Esophagus (tissue), 2 donors: ENCODE measurements around the gene LMO4. TPM values are rescaled to one million over a fixed set of nuclear protein-coding genes. Genes with fewer than 3 reads are reported as not detected.

Experiments used
- H3K27ac ChIP-seq, 2 donors: one replicate each; pipeline ENCODE4 v1.5.1; 2013; ENCODE audit warnings: low read depth in 2 of 2, mild to moderate bottlenecking in 2 of 2, inconsistent platforms in 1 of 2, low read length in 1 of 2, moderate library complexity in 1 of 2
- H3K27me3 ChIP-seq, 2 donors: one replicate each; pipeline ENCODE4 v1.6.1; 2013; ENCODE audit warnings: low read length in 2 of 2, control low read depth in 1 of 2, mild to moderate bottlenecking in 1 of 2; ENCODE audit not compliant: insufficient read depth in 2 of 2, control insufficient read depth in 1 of 2
- H3K36me3 ChIP-seq, 2 donors: one replicate each; pipeline ENCODE4 v1.6.1; 2013; ENCODE audit warnings: low read length in 1 of 2; ENCODE audit not compliant: control insufficient read depth in 2 of 2, insufficient read depth in 2 of 2
- H3K4me1 ChIP-seq, 2 donors: one replicate each; pipeline ENCODE4 v1.6.1; 2013; ENCODE audit warnings: low read length in 1 of 2; ENCODE audit not compliant: control insufficient read depth in 2 of 2, insufficient read depth in 2 of 2
- H3K4me3 ChIP-seq, 2 donors: one replicate each; pipeline ENCODE4 v1.5.1; 2013; ENCODE audit warnings: low read length in 2 of 2, mild to moderate bottlenecking in 2 of 2, low read depth in 1 of 2, moderate library complexity in 1 of 2
- H3K9me3 ChIP-seq, 2 donors: one replicate each; pipeline ENCODE4 v1.6.1; 2013; ENCODE audit warnings: mild to moderate bottlenecking in 2 of 2, low read depth in 1 of 2, low read length in 1 of 2, moderate library complexity in 1 of 2; ENCODE audit not compliant: control insufficient read depth in 2 of 2, insufficient read depth in 1 of 2
- WGBS, 2 donors: extraction: QIAGEN DNeasy Blood & Tissue Kit; methylation state at CpG; one replicate each; pipeline ENCODE4 v1.1.7; 2013; 5-methylcytosine and 5-hydroxymethylcytosine counted together
- polyA plus RNA-seq, 2 donors: library from polyadenylated mRNA; stranded (reverse); fragments of 200-250 nt; gene quantifications; one replicate each; pipeline ENCODE4 v1.2.3, GENCODE V29; 2013
- donor health status: healthy with polysubstance abuse.
- donor health status: Bipolar disorder and iron deficiency.

The LMO4 gene
- polyA plus RNA-seq, 2 donors: 46.7 to 76.8 TPM

DNA sequence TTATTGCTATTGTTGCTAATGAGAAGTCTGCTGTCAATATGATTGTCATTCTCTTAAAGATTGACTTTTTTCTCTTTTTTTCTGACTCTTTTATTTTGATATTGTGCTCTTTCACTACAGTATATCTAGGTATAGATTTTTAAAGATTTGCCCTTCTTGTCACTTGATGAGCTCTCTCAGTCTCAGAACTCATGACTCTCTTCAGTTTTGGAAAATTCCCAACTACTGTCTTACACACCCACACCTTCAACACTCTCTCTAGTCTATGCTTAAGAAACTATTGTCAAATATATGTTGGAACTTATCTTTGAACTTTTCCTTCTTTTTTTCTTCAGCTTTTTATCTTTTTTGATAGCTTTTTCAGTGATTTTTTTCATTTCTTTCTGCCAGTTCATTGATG is 50.6 kb downstream of the LMO4 start:
- Histone ChIP-seq H3K27me3 (no peaks in the 10 kb centered on the region), H3K36me3 (no peaks in the 10 kb centered on the region), H3K9me3 (peaks cover 0 to 3% of the 10 kb centered on the region in 2 donors), H3K4me3 (no peak overlapping the region), H3K27ac (no peak overlapping the region), H3K4me1 (no peaks in the 10 kb centered on the region)

DNA sequence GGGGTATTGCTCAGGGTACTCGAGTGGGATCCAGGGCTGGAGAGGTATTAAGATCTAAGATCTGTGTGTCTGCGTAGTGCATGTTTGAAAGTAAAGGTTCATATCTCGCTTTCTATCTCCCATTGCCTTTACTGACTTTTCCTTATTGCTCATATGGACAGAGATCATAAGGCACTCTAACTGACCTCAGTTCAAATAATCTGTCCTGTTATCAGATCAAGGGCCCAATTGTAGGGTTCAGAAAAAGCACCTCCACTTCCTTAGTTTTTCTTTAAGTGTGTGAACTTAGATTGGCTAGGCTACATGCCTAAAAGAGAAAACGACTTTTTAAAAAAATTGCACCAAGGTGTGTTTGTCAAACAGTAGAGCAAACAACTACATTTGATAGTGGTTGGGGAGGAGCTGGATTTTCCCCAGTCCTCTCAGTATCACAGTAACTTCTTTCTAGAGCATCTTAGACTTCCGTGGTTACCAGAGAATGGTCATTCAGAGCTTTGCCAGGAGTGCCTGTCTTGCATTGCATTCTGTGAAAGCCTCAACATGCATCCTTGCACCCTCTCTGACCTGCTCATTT is 57.6 kb downstream of the LMO4 start:
- no peaks in the 10 kb centered on the region for H3K9me3 ChIP-seq
- H3K4me1 ChIP-seq: no peaks in the 10 kb centered on the region
- no peaks in the 10 kb centered on the region for H3K36me3 ChIP-seq
- WGBS, 2 donors: 74 to 82% methylated on average over 5 of the region's 5 CpGs
- H3K4me3 ChIP-seq: no peak overlapping the region
- no peaks in the 10 kb centered on the region for H3K27me3 ChIP-seq
- no peak overlapping the region for H3K27ac ChIP-seq

DNA sequence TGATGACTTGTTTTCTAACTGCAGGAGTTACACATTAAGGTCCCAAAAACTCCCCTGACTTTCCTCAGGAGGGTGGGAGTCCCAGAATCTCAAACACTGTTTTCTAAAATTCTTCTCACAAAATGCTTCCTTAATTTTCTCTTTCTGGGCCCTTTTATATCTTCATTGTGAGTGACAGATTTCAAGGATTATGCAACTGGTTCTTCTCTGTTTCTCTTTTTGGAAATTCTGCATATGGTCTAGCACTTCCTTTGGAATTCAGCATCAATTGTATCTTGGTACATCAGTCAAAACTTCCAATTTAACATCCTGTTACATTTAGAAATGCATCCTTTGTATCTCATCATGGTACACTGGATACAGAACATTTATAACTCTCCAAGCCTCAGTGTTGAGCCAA is 59.7 kb downstream of the LMO4 start:
- no peak overlapping the region for H3K27ac ChIP-seq
- no peaks in the 10 kb centered on the region for H3K27me3 ChIP-seq
- H3K9me3 ChIP-seq: no peaks in the 10 kb centered on the region
- peaks cover 0 to 4% of the 10 kb centered on the region in 2 donors for H3K4me1 ChIP-seq
- H3K4me3 ChIP-seq: no peak overlapping the region
- H3K36me3 ChIP-seq: no peaks in the 10 kb centered on the region

DNA sequence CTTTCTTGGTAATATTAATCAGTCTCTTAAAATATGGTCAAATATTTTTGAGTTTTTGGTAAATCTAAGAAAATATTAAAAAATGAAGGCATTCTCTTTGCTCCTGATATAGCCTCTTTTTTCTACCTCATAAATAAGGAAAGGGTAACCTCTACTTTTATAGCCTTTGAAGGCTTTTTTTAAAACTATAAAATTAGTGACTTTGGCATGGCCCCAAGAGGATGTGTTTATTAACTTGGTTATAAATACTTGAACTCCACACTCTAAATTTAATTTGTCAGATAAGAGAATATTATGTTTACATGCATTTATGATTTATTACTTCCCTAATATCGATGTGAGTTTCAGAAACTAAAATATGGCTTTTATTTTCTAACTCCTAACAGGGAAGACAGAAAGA is 60.3 kb downstream of the LMO4 start:
- Histone ChIP-seq H3K9me3 (no peaks in the 10 kb centered on the region), H3K36me3 (no peaks in the 10 kb centered on the region), H3K27me3 (no peaks in the 10 kb centered on the region), H3K4me3 (no peak overlapping the region), H3K4me1 (peaks cover 0 to 4% of the 10 kb centered on the region in 2 donors), H3K27ac (no peak overlapping the region)
- WGBS, 2 donors: 41 to 43% methylated on average over 1 of the region's 1 CpG

DNA sequence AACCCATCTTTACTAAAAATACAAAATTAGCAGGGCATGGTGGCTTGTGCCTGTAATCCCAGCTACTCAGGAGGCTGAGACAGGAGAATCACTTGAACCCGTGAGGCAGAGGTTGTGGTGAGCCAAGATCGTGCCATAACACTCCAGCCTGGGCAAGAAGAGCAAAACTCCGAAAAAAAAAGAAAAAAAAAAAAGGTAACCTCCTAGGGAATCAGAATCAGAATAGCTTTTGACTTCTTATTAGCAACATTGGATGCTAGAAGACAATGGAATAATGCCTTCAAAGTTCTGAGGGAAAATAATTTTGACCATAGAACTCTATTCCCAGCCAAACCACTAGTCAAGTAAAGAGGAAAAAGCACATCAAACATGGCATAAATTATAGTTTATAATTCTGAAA is 60.9 kb downstream of the LMO4 start:
- no peak overlapping the region for H3K27ac ChIP-seq
- no peaks in the 10 kb centered on the region for H3K36me3 ChIP-seq
- H3K4me3 ChIP-seq: no peak overlapping the region
- WGBS, 2 donors: 85 to 92% methylated on average over 3 of the region's 3 CpGs
- peaks cover 0 to 4% of the 10 kb centered on the region in 2 donors for H3K4me1 ChIP-seq
- no peaks in the 10 kb centered on the region for H3K27me3 ChIP-seq
- no peaks in the 10 kb centered on the region for H3K9me3 ChIP-seq

DNA sequence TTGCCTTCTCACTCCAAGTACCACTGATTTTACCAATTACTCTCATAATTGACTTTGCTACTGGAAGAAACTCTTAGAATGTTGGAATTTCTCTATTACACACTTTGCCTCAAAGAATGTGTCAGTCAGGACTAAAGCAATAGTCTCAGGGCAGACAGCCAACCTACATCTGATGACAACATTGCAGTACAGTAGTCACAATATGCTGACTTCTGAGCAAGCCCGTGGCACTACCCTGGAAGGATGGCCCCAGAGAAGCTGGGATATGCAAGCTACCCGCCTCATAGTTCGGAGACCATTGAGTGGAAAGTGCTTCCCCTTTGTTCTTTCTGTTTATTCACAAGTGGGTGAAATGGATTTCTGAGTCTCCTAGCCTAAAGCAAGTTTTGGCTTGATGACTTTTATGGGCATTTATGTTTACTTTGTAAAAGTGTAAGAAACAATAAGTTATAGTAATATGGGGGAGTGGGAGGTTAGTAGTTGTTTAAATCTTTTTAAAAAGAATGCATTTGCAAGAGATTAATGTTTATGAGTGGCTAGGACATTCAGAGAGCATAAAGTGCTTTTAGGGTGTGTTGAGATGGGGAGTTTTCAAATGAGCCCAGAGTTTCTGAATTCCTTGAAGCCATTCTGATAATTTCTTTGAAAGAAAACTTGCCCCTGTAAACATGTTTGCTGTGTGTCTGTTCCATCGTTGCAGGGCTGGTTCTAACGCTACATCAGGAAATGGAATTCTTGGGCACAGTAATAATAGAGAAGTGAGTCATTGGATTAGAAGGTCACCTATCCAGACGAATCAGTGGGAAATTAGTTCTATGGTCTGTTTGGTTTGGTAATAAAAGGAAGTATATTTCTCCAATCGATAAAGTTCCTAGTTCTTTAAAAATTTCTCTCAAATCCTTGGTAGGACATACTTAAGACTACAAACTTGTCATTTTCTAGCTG is 63.8 kb downstream of the LMO4 start:
- no peaks in the 10 kb centered on the region for H3K27me3 ChIP-seq
- H3K9me3 ChIP-seq: no peaks in the 10 kb centered on the region
- 33 to 43% methylated on average over 7 of the region's 7 CpGs for WGBS, 2 donors
- H3K4me1 ChIP-seq: peaks cover 0 to 4% of the 10 kb centered on the region in 2 donors
- H3K27ac ChIP-seq: peak overlapping the region in 1 of 2 donors; percentile 54
- H3K4me3 ChIP-seq: no peak overlapping the region
- H3K36me3 ChIP-seq: no peaks in the 10 kb centered on the region

DNA sequence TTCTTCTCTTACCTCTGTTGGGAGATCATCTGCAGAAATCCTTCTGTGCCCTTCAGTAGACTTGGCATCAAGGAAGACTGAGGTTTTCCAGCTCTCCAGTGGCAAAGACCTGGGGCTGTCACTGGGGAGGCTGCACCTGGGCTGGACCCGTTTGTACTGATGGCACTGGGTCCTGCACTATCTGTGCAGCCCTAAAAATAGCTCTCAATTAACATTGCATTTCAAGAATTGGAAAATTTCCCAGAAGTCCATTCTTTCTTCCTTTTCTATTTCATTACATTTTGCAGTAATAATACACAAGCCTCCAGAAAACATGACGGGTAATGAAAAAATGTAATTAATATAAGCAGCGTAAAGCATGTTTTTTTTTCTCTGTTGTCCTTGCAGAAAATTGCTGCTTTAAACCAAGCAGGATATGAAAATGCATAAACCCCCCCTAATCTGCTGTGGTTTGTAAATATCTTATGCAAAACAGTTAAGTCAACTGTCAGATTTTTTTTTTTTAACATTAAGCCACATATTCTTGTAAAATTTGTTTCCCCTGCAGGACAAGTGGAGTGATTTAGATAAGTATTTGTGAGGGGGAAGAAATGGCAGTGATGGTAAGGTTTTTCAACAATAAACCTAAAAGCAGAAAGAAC is 64.9 kb downstream of the LMO4 start:
- Histone ChIP-seq H3K4me1 (peaks cover 0 to 4% of the 10 kb centered on the region in 2 donors), H3K27ac (no peak overlapping the region), H3K4me3 (no peak overlapping the region), H3K27me3 (no peaks in the 10 kb centered on the region), H3K36me3 (no peaks in the 10 kb centered on the region), H3K9me3 (no peaks in the 10 kb centered on the region)
- 66 to 74% methylated on average over 3 of the region's 3 CpGs for WGBS, 2 donors

DNA sequence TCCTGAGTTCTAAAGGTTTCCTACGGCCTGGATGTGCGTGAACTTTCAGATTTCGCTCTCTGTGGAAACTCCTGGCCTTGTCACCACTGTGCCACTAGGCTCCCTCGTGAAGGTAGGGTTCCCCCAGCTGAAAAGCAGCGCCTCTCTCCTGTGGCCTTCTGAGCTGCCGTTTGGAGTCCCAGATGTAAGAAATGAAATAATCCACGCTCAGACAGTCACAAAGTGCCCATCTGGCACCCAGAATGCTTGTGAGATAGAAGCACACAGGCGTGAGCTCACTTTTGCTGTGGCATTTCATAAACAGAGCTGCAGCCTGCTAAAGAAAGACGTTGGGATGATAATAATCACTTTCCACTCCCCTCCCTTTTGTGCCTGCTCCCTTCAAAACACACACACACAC is 65.8 kb downstream of the LMO4 start:
- Histone ChIP-seq H3K9me3 (no peaks in the 10 kb centered on the region), H3K27me3 (no peaks in the 10 kb centered on the region), H3K4me3 (no peak overlapping the region), H3K4me1 (peaks cover 0 to 7% of the 10 kb centered on the region in 2 donors), H3K27ac (no peak overlapping the region), H3K36me3 (no peaks in the 10 kb centered on the region)
- 84 to 85% methylated on average over 9 of the region's 9 CpGs for WGBS, 2 donors

DNA sequence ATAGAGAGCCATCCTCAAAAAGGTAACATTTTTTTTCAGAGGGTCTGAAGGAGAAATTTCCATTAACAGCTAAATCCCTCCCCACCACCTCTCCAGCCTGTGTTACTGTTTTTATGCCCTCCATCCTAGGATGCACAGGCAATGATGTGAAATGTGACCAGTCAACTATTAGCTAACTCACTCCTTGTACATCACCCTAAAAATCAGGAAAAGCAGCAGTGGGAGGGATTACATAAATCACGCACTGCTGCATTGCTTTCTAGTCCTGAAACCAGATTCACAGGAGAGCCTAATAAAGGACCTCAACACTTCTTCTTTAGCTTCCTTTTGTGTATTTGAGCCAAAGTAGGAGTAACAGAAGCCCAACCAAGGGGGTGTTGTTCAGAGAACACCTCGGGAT is 66.3 kb downstream of the LMO4 start:
- Histone ChIP-seq H3K4me1 (peaks cover 0 to 7% of the 10 kb centered on the region in 2 donors), H3K27me3 (no peaks in the 10 kb centered on the region), H3K4me3 (no peak overlapping the region), H3K9me3 (no peaks in the 10 kb centered on the region), H3K36me3 (no peaks in the 10 kb centered on the region), H3K27ac (no peak overlapping the region)
- WGBS, 2 donors: 88 to 93% methylated on average over 2 of the region's 2 CpGs
